T-helper 2 cell treated with Interferon-gamma antibody and Interleukin-4, amounts not matched to agents 5 μg/mL and 100 μg/mL, for 36 hours (primary cell): ENCODE measurements around the gene SP140L.
"Not testable (repeated sequence)": the region's sequence is repeated elsewhere in the genome, so short reads cannot be mapped to it uniquely, and the experiment has no call there.

Experiments used
- DNase-seq: peaks from one replicate; pipeline ENCODE4 v3.0.0; 2021; ENCODE audit warnings: low spot score
- H3K27ac Mint-ChIP-seq: one replicate; pipeline ENCODE4 v1.8.0; 2021; ENCODE audit warnings: mild to moderate bottlenecking, mixed read lengths
- H3K27me3 Mint-ChIP-seq: one replicate; pipeline ENCODE4 v1.8.0; 2021; ENCODE audit warnings: low read depth, mixed read lengths
- H3K36me3 Mint-ChIP-seq: one replicate; pipeline ENCODE4 v1.8.0; 2021; ENCODE audit warnings: low read depth, mixed read lengths
- H3K4me1 Mint-ChIP-seq: one replicate; pipeline ENCODE4 v1.8.0; 2021; ENCODE audit warnings: low read depth, mixed read lengths
- H3K4me3 Mint-ChIP-seq: one replicate; pipeline ENCODE4 v1.8.0; 2022; ENCODE audit warnings: mild to moderate bottlenecking, moderate library complexity, mixed read lengths
- H3K9me3 Mint-ChIP-seq: one replicate; pipeline ENCODE4 v1.8.0; 2021; ENCODE audit warnings: mixed read lengths

SP140L gene

GRCh38 chr2:230360028-230360427 is 33.0 kb downstream of the SP140L start:
- no peaks in the 10 kb centered on the region for H3K27me3 Mint-ChIP-seq
- H3K9me3 Mint-ChIP-seq = peaks cover 16% of the 10 kb centered on the region
- H3K4me1 Mint-ChIP-seq = peaks cover 30% of the 10 kb centered on the region

DNA sequence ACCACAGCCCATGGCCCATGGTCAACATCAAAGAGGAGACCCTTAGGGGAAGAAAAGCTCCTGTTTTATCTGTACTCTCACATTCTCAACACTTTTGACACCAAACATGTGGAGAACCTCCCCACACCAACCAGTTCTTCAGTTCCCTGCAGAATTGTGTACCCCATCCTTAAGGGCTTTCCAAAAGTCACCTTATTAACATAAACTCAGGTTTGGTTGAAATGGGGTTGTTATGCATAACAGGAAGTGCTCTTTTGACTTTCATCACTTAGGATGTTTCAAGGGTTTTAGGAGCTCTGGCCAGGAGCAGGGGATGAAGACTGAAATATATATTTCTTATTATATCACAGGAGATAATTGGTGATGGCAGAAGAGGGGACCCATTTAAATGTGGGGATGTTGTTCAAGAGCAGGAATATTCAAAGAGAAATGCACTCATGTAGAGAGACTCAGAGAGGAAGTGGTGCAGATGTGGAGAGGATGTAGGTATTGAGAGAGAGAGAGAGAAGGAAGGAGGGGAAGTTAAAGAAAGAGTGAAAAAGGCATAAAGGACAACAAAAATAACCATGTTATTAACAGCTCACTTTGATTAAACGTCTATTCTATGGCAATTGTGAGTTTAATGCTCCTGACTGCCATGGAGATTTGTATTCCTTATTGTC is 35.2 kb downstream of the SP140L start:
- Mint-ChIP-seq H3K27ac (peak overlapping the region; percentile 36), H3K36me3 (peaks cover 88% of the 10 kb centered on the region), H3K9me3 (peaks cover 16% of the 10 kb centered on the region), H3K4me1 (peaks cover 32% of the 10 kb centered on the region), H3K27me3 (no peaks in the 10 kb centered on the region), H3K4me3 (peak overlapping the region; percentile 17)
- no peak for DNase-seq

More at GRCh38 chr2:230360028-230360427, 33.0 kb downstream of the SP140L start:
- H3K27ac Mint-ChIP-seq = peak overlapping the region; percentile 48
- no peak overlapping the region for H3K4me3 Mint-ChIP-seq
- peaks cover 87% of the 10 kb centered on the region for H3K36me3 Mint-ChIP-seq
- DNase-seq = no peak

- H3K9me3 Mint-ChIP-seq = no peaks in the 10 kb centered on the region
These were observed 55.1 kb downstream of the SP140L start for GRCh38 chr2:230382108-230382507.

DNA sequence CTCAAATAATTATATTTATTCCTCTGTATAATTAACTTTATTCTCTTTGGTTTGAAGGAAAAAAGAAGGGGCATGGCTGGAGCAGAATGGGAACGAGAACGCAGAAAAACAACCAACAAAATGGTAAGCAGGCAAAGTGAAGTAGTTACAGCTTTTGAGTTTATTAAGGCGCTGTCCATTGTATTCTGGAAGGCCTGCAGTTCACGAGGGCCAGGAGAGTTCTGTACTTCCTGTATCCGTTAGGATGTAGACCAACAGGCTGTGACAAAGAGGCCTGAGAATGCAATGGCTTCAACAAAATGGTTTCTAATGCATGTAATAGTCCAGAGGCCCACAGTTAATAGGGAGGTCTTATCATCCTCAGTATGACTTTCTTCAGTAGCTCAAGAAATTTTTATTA is 56.5 kb downstream of the SP140L start:
- no peaks in the 10 kb centered on the region for H3K27me3 Mint-ChIP-seq
- no peaks in the 10 kb centered on the region for H3K9me3 Mint-ChIP-seq
- DNase-seq = no peak
- peaks cover 4% of the 10 kb centered on the region for H3K4me1 Mint-ChIP-seq
- H3K36me3 Mint-ChIP-seq = peaks cover 76% of the 10 kb centered on the region
- H3K4me3 Mint-ChIP-seq = no peak overlapping the region
- H3K27ac Mint-ChIP-seq = no peak overlapping the region

More at GRCh38 chr2:230382108-230382507, 55.1 kb downstream of the SP140L start:
- DNase-seq = no peak
- Mint-ChIP-seq H3K36me3 (peaks cover 80% of the 10 kb centered on the region), H3K4me1 (peaks cover 10% of the 10 kb centered on the region), H3K4me3 (no peak overlapping the region), H3K27me3 (no peaks in the 10 kb centered on the region), H3K27ac (no peak overlapping the region)

DNA sequence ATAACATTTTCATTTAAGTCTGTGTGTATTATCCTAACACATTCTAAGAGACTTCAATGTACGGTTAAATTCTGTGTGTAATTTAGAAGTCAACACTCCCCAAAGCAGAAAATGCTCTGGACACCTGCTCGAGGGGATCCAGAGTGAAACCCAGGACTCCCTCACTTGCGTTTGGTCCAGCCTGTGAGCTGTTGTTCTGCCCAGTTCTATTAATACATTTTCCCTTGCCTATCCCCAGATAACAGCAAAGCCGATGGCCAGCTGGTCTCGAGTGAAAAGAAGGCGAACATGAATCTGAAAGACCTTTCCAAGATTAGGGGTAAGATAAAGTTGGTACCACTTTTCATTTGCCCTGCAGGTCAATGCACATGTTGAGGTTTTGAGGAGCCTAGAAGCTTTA is 58.0 kb downstream of the SP140L start:
- Mint-ChIP-seq H3K27ac (no peak overlapping the region), H3K27me3 (no peaks in the 10 kb centered on the region), H3K36me3 (peaks cover 79% of the 10 kb centered on the region), H3K4me1 (no peaks in the 10 kb centered on the region), H3K4me3 (no peak overlapping the region), H3K9me3 (no peaks in the 10 kb centered on the region)
- no peak for DNase-seq

DNA sequence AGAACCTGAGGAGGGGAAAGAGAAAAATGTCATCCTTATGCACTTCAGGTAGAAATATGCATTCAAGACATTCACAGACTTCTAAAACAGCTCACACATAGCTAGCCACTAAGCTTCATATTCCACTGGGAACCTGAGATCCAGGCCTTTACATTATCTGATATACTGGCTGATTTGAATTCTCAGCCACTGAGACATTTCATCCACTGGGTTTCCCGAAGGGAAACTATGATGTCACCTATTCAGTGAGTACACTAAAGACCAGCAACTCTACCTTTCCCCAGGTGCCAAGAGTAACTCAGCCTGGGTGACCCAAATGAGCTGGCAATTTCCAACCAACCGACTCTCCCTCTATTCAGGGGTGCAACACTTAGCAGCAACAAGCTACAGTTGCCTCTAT is 67.3 kb downstream of the SP140L start:
- H3K27me3 Mint-ChIP-seq = no peaks in the 10 kb centered on the region
- DNase-seq = no peak
- no peak overlapping the region for H3K4me3 Mint-ChIP-seq
- peaks cover 2% of the 10 kb centered on the region for H3K4me1 Mint-ChIP-seq
- H3K36me3 Mint-ChIP-seq = peaks cover 94% of the 10 kb centered on the region
- peaks cover 18% of the 10 kb centered on the region for H3K9me3 Mint-ChIP-seq
- H3K27ac Mint-ChIP-seq = no peak overlapping the region

GRCh38 chr2:230398698-230399097 is 71.7 kb downstream of the SP140L start:
- not testable (repeated sequence) for H3K27ac Mint-ChIP-seq

GRCh38 chr2:230400041-230400440 is 73.0 kb downstream of the SP140L start:
- peak overlapping the region; percentile 66 for H3K27ac Mint-ChIP-seq
- DNase-seq = no peak
- peaks cover 9% of the 10 kb centered on the region for H3K9me3 Mint-ChIP-seq
- no peaks in the 10 kb centered on the region for H3K27me3 Mint-ChIP-seq
- no peak overlapping the region for H3K4me3 Mint-ChIP-seq
- no peaks in the 10 kb centered on the region for H3K4me1 Mint-ChIP-seq
- H3K36me3 Mint-ChIP-seq = peaks cover 84% of the 10 kb centered on the region

More at GRCh38 chr2:230398698-230399097, 71.7 kb downstream of the SP140L start:
- not testable (repeated sequence) for H3K27me3 Mint-ChIP-seq, DNase-seq, H3K4me1 Mint-ChIP-seq, H3K4me3 Mint-ChIP-seq
- Mint-ChIP-seq H3K36me3 (peaks cover 84% of the 10 kb centered on the region), H3K9me3 (peaks cover 12% of the 10 kb centered on the region)

DNA sequence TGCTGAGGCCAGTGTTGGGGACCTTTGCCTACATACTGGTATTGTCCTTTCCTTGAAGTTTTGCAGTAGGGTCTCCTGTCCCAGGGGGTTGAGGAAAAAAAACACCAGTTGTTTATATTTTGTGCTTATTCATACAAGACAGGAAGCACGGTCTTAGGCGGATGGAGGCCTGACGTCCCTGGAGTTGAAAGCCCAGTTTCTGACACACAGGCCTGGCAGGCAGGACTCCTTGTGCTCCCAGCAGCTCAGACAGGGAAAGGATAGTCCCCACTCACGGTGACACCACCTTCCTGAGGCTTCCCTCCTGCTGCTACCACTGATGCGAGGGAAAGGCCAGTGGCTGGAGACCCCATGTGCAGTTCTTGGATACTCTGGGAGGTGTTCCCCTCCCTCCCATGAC is 73.5 kb downstream of the SP140L start:
- H3K27ac Mint-ChIP-seq = peak overlapping the region; percentile 66
- DNase-seq = no peak
- H3K36me3 Mint-ChIP-seq = peaks cover 85% of the 10 kb centered on the region
- H3K9me3 Mint-ChIP-seq = peaks cover 9% of the 10 kb centered on the region
- H3K4me3 Mint-ChIP-seq = no peak overlapping the region
- no peaks in the 10 kb centered on the region for H3K4me1 Mint-ChIP-seq
- no peaks in the 10 kb centered on the region for H3K27me3 Mint-ChIP-seq

DNA sequence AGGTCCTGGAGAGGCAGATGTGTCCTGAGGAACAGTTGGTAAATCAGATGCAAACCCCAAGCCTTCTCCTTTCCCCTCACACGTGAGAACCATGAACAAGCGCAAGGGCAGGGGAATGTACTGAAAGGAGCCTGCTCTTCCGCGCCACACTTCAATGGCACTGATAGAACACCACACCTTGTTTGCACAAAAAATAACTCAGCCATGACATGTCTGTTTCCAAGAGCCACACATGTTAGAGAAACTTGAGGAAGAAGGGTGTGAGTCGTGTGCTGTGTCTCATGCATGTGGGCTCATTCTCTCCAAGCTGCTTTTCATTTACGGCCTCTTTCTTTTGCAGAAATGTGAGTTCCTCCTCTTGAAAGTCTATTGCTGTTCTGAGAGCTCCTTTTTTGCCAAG is 74.0 kb downstream of the SP140L start:
- not testable (repeated sequence) for H3K9me3 Mint-ChIP-seq, DNase-seq, H3K4me3 Mint-ChIP-seq, H3K4me1 Mint-ChIP-seq, H3K27ac Mint-ChIP-seq, H3K27me3 Mint-ChIP-seq
- H3K36me3 Mint-ChIP-seq = peaks cover 85% of the 10 kb centered on the region

- Mint-ChIP-seq H3K36me3 (peaks cover 79% of the 10 kb centered on the region), H3K9me3 (no peaks in the 10 kb centered on the region), H3K27me3 (no peaks in the 10 kb centered on the region), H3K27ac (no peak overlapping the region), H3K4me3 (no peak overlapping the region), H3K4me1 (peaks cover 11% of the 10 kb centered on the region)
- no peak for DNase-seq
These were observed 76.8 kb downstream of the SP140L start for GRCh38 chr2:230403746-230404145.

DNA sequence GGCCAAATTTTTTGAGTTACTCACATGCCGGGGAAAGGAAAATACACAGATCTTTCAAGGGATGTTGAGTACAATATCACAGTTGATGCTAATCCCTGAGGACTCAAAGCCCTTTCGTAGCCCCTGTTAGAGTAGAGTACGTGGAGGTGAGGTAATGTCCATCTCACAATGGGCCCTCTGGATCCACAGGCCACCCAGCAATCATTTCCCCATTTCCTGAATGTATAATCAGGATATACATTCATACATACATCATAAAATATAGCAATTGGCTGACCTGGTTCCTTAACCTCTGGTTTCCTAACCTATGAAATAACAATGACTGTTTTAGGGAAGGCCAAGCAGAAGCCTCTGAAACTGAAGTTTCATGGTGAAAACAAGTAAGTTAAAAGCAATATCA is 78.8 kb downstream of the SP140L start:
- H3K4me3 Mint-ChIP-seq = no peak overlapping the region
- H3K27ac Mint-ChIP-seq = no peak overlapping the region
- DNase-seq = no peak
- peaks cover 25% of the 10 kb centered on the region for H3K4me1 Mint-ChIP-seq
- peaks cover 62% of the 10 kb centered on the region for H3K36me3 Mint-ChIP-seq
- no peaks in the 10 kb centered on the region for H3K9me3 Mint-ChIP-seq
- no peaks in the 10 kb centered on the region for H3K27me3 Mint-ChIP-seq

- Mint-ChIP-seq H3K27ac (no peak overlapping the region), H3K4me1 (peaks cover 44% of the 10 kb centered on the region), H3K36me3 (peaks cover 47% of the 10 kb centered on the region)
These were observed 81.3 kb downstream of the SP140L start for GRCh38 chr2:230408244-230408842.

GRCh38 chr2:230409316-230409715 is 82.3 kb downstream of the SP140L start:
- not testable (repeated sequence) for DNase-seq, H3K4me3 Mint-ChIP-seq, H3K9me3 Mint-ChIP-seq, H3K27me3 Mint-ChIP-seq
- Mint-ChIP-seq H3K27ac (peak overlapping the region; percentile 26), H3K36me3 (peaks cover 37% of the 10 kb centered on the region), H3K4me1 (peaks cover 53% of the 10 kb centered on the region)

More at GRCh38 chr2:230408244-230408842, 81.3 kb downstream of the SP140L start:
- Mint-ChIP-seq H3K9me3 (no peaks in the 10 kb centered on the region), H3K4me3 (no peak overlapping the region), H3K27me3 (no peaks in the 10 kb centered on the region)
- DNase-seq = no peak
